Measurements from ENCODE around the gene HSD17B11.

The HSD17B11 gene

GRCh38 chr4:87363552-87363951, 27.4 kb downstream of the HSD17B11 start:
- TF ChIP-seq CTCF (conservative IDR thresholded peaks at IDR 0.05) = no peak
- no peak overlapping the region for H3K27ac ChIP-seq

GRCh38 chr4:87360338-87360935, 30.6 kb downstream of the HSD17B11 start:
- TF ChIP-seq CTCF (conservative IDR thresholded peaks at IDR 0.05) = no peak
- H3K27ac ChIP-seq = no peak overlapping the region

GRCh38 chr4:87359258-87359657, 31.7 kb downstream of the HSD17B11 start:
- no peak overlapping the region for H3K27ac ChIP-seq
- TF ChIP-seq CTCF (conservative IDR thresholded peaks at IDR 0.05) = no peak

GRCh38 chr4:87356832-87357526, 34.0 kb downstream of the HSD17B11 start:
- no peak for TF ChIP-seq CTCF (conservative IDR thresholded peaks at IDR 0.05)
- H3K27ac ChIP-seq = peak overlapping the region; percentile 8; the same call in 1 of the 2 replicates

GRCh38 chr4:87354168-87355102, 36.6 kb downstream of the HSD17B11 start:
- no peak for TF ChIP-seq CTCF (conservative IDR thresholded peaks at IDR 0.05)
- H3K27ac ChIP-seq = no peak overlapping the region

- peak; percentile 84 for TF ChIP-seq CTCF (conservative IDR thresholded peaks at IDR 0.05)
- no peak overlapping the region for H3K27ac ChIP-seq
Observed at GRCh38 chr4:87353592-87353991, 37.4 kb downstream of the HSD17B11 start.

- no peak for TF ChIP-seq CTCF (conservative IDR thresholded peaks at IDR 0.05)
- no peak overlapping the region for H3K27ac ChIP-seq
Observed at GRCh38 chr4:87345139-87345538, 45.8 kb downstream of the HSD17B11 start.

All from VCaP (cell line).